Measurements from ENCODE around the gene ADGRD2.

Gene ADGRD2

GRCh38 chr9:124479371-124479770 is 29.1 kb downstream of the ADGRD2 start:
- DNase-seq (ENCODE audit: extremely low spot score): no peak
- POLR2A ChIA-PET: no interaction called here
- TF ChIP-seq FOXK2 (IDR thresholded peaks at IDR 0.05) (no peak), ELF4 (IDR thresholded peaks at IDR 0.05) (no peak), FOXM1 (IDR thresholded peaks at IDR 0.05; ENCODE audit: borderline replicate concordance) (no peak)
- CTCF ChIA-PET: interaction anchor here (0.7 kb wide), 1 partner anchor 69 kb away, joined by 3 read pairs; no protein-coding TSS in a partner anchor

- TF ChIP-seq ZNF384 (IDR thresholded peaks at IDR 0.05) (no peak), ARNT (IDR thresholded peaks at IDR 0.05) (no peak), LEF1 (IDR thresholded peaks at IDR 0.05; ENCODE audit: borderline replicate concordance) (no peak)
- POLR2A ChIA-PET: no interaction called here
- CTCF ChIA-PET: interaction anchor here (0.7 to 1.4 kb wide), 2 partner anchors 23 to 70 kb away, joined by 3 read pairs; no protein-coding TSS in a partner anchor
- no peak for DNase-seq (ENCODE audit: extremely low spot score)
Observed at GRCh38 chr9:124479947-124480620, 29.8 kb downstream of the ADGRD2 start.

- POLR2A ChIA-PET: no interaction called here
- DNase-seq (ENCODE audit: extremely low spot score): peak; percentile 85
- TF ChIP-seq TARDBP (IDR thresholded peaks at IDR 0.05) (no peak), HDGF (IDR thresholded peaks at IDR 0.05; ENCODE audit: borderline replicate concordance) (no peak), L3MBTL2 (conservative IDR thresholded peaks at IDR 0.05) (peak; percentile 90), CTBP1 (IDR thresholded peaks at IDR 0.05; ENCODE audit: borderline replicate concordance) (no peak)
- CTCF ChIA-PET: interaction anchor here (1.2 to 1.4 kb wide), 2 partner anchors 24 to 56 kb away, joined by 3 read pairs; no protein-coding TSS in a partner anchor
Observed at GRCh38 chr9:124480621-124480981, 30.4 kb downstream of the ADGRD2 start.

- DNase-seq (ENCODE audit: extremely low spot score): no peak
- TF ChIP-seq LEF1 (IDR thresholded peaks at IDR 0.05; ENCODE audit: borderline replicate concordance): no peak
- TF ChIP-seq, protein P1, sequence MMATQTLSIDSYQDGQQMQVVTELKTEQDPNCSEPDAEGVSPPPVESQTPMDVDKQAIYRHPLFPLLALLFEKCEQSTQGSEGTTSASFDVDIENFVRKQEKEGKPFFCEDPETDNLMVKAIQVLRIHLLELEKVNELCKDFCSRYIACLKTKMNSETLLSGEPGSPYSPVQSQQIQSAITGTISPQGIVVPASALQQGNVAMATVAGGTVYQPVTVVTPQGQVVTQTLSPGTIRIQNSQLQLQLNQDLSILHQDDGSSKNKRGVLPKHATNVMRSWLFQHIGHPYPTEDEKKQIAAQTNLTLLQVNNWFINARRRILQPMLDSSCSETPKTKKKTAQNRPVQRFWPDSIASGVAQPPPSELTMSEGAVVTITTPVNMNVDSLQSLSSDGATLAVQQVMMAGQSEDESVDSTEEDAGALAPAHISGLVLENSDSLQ (IDR thresholded peaks at IDR 0.05): no peak
- ChIA-PET POLR2A (interaction anchor here (0.6 kb wide), 1 partner anchor 179 kb away, joined by 3 read pairs; no protein-coding TSS in a partner anchor), CTCF (interaction anchor here (1.2 to 1.4 kb wide), 2 partner anchors 24 to 56 kb away, joined by 3 read pairs; no protein-coding TSS in a partner anchor)
Observed at GRCh38 chr9:124481115-124481514, 30.9 kb downstream of the ADGRD2 start.

DNA sequence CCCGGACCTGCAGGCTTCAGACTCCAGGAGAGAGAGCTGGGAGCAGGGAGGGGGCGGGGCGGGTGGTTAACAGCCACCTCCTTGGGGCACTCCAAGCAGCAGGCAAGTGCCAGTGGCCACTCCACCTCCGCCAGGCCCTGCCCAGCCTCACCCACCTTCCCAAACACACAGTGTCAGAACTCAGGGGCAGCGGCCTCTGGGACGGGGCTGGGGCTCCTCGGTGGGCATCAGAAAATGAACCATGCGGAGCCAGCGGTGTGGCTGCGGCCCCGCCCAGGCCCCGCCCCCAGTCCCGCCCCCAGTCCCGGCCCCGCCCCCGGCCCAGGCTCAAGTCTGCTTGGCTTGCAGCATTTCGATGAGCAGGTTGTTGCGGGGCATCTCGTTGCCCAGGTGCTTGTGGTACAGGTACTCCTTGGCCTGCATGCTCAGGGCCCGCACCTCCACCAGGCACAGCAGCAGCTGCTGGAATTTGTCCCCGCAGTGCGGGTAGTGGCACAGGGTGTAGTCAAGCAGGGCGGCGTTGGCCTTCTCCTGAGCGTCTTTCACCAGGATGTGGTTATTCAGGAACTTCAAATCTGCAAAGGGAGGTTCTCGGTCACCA is 32.3 kb downstream of the ADGRD2 start:
- DNase-seq (ENCODE audit: extremely low spot score): peak; percentile 79
- TF ChIP-seq L3MBTL2 (conservative IDR thresholded peaks at IDR 0.05) (no peak), FOXK2 (IDR thresholded peaks at IDR 0.05) (no peak), TARDBP (IDR thresholded peaks at IDR 0.05) (no peak), ZNF384 (IDR thresholded peaks at IDR 0.05) (no peak), HDGF (IDR thresholded peaks at IDR 0.05; ENCODE audit: borderline replicate concordance) (no peak), BHLHE40 (IDR thresholded peaks at IDR 0.05; ENCODE audit: borderline replicate concordance) (no peak), LEF1 (IDR thresholded peaks at IDR 0.05; ENCODE audit: borderline replicate concordance) (no peak), FOXA1 (IDR thresholded peaks at IDR 0.05) (no peak), FOXM1 (IDR thresholded peaks at IDR 0.05; ENCODE audit: borderline replicate concordance) (no peak)
- ChIA-PET POLR2A (no interaction called here), CTCF (interaction anchor here (0.6 kb wide), 1 partner anchor 24 kb away, joined by 3 read pairs; no protein-coding TSS in a partner anchor)

- ChIA-PET POLR2A (no interaction called here), CTCF (no interaction called here)
- TF ChIP-seq L3MBTL2 (conservative IDR thresholded peaks at IDR 0.05) (no peak), SUZ12 (IDR thresholded peaks at IDR 0.05) (no peak), ARNT (IDR thresholded peaks at IDR 0.05) (no peak), ZNF384 (IDR thresholded peaks at IDR 0.05) (no peak), FOXA1 (IDR thresholded peaks at IDR 0.05) (no peak)
- no peak for DNase-seq (ENCODE audit: extremely low spot score)
Observed at GRCh38 chr9:124483481-124483880, 33.2 kb downstream of the ADGRD2 start.

DNA sequence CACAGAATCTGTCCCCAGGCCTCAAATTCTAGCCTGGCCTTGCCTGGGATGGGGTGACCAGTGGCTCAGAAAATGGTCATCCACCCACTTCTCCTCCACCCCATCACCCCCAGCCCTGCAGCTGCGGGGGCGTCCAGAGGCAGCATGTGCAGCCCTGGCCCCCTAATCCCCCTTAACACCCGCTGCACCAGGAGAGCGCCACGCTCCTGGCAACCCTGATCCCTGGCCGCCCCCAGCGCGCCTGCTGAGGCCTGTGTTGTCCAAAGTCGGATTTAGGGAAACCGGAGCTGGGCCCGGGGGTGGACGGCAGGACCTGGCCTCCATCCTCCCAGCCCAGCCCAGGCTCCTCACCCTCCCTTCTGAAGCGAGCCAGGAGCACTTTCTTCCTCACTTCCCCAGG is 35.0 kb downstream of the ADGRD2 start:
- no peak for TF ChIP-seq SUZ12 (IDR thresholded peaks at IDR 0.05)
- TF ChIP-seq HDGF (IDR thresholded peaks at IDR 0.05; ENCODE audit: borderline replicate concordance): no peak
- no peak for TF ChIP-seq FOXK2 (IDR thresholded peaks at IDR 0.05)
- CTCF ChIA-PET: no interaction called here
- POLR2A ChIA-PET: no interaction called here
- DNase-seq (ENCODE audit: extremely low spot score): no peak

DNA sequence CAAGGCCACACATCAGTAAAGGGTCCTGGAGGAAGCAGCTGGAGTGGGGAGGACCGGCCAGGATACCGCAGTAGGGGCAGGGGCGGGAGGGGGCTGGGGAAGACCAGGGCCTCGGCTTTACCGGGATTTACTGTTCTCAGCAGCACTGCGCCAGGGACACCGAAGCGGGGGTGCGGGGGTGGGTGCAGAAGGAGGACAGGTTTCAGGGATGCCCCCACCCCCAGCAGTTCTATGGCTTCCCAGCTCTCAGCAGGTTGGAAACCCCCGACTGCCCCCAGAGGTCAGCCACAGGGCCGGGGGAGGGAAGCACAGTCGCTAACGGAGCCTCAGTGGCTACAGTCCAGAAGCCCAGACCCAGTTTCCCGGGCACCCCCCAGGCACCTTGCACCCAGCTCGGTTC is 35.7 kb downstream of the ADGRD2 start:
- TF ChIP-seq LEF1 (IDR thresholded peaks at IDR 0.05; ENCODE audit: borderline replicate concordance) (no peak), ARNT (IDR thresholded peaks at IDR 0.05) (no peak), TARDBP (IDR thresholded peaks at IDR 0.05) (no peak), FOXM1 (IDR thresholded peaks at IDR 0.05; ENCODE audit: borderline replicate concordance) (no peak), CTBP1 (IDR thresholded peaks at IDR 0.05; ENCODE audit: borderline replicate concordance) (no peak), ZNF384 (IDR thresholded peaks at IDR 0.05) (no peak), L3MBTL2 (conservative IDR thresholded peaks at IDR 0.05) (no peak), ELF4 (IDR thresholded peaks at IDR 0.05) (no peak), HDGF (IDR thresholded peaks at IDR 0.05; ENCODE audit: borderline replicate concordance) (no peak), SP1 (IDR thresholded peaks at IDR 0.05) (no peak), SUZ12 (IDR thresholded peaks at IDR 0.05) (no peak), FOXK2 (IDR thresholded peaks at IDR 0.05) (no peak), FOXA1 (IDR thresholded peaks at IDR 0.05) (no peak), NFRKB (IDR thresholded peaks at IDR 0.05) (no peak), BHLHE40 (IDR thresholded peaks at IDR 0.05; ENCODE audit: borderline replicate concordance) (no peak)
- TF ChIP-seq, protein P1 (IDR thresholded peaks at IDR 0.05): no peak
- ChIA-PET POLR2A (no interaction called here), CTCF (no interaction called here)
- no peak for DNase-seq (ENCODE audit: extremely low spot score)
